COLO668 (cell line): ENCODE results near the gene SRP9.
"Not testable (repeated sequence)": the region's sequence is repeated elsewhere in the genome, so short reads cannot be mapped to it uniquely, and the experiment has no call there.

Experiments used
- DNase-seq: peaks from one replicate; lab custom pipeline; 2025; ENCODE audit not compliant: unreplicated experiment; lab: John Stamatoyannopoulos, UW

SRP9 gene

GRCh38 chr1:225813214-225813964, 35.8 kb downstream of the SRP9 start:
- DNase-seq, result peak; percentile 80

DNA sequence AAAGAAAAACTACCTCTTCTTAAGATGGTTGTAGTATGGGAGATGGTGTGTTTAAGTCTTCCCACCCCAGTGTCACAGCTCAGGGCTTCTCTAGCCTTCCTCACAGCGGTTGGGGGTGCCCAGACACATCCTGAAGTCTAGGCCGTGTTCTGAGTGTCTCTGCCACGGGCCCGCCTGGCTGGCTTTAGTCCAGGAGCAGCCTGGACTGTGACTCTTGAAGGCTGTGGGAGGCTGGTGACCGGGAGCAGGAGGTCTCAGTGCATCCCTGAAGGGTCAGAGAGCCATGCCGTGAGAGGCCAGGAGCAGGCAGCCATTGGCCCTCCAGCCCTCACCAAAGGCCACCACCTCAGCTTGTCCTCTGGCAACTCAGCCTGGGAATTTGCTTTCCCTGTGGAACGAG, 36.8 kb downstream of the SRP9 start:
- DNase-seq, result no peak

DNA sequence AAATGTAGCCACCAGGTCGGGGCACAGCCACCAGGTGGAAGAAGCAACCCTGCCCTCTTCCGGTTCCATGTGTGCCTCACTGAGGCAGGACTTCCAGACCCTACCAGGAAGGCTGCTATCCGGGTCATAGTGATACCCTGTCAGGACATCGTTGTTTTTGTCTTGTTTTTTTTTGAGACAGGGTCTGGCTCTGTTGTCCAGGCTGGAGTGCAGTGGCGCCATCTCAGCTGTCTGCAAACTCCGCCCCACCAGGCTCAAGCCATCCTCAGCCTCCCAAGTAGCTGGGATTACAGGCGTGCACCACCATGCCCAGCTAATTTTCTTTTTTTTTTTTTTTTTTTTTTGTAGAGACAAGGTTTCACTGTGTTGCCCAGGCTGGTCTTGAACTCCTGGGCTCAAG, 37.5 kb downstream of the SRP9 start:
- not testable (repeated sequence) for DNase-seq

DNA sequence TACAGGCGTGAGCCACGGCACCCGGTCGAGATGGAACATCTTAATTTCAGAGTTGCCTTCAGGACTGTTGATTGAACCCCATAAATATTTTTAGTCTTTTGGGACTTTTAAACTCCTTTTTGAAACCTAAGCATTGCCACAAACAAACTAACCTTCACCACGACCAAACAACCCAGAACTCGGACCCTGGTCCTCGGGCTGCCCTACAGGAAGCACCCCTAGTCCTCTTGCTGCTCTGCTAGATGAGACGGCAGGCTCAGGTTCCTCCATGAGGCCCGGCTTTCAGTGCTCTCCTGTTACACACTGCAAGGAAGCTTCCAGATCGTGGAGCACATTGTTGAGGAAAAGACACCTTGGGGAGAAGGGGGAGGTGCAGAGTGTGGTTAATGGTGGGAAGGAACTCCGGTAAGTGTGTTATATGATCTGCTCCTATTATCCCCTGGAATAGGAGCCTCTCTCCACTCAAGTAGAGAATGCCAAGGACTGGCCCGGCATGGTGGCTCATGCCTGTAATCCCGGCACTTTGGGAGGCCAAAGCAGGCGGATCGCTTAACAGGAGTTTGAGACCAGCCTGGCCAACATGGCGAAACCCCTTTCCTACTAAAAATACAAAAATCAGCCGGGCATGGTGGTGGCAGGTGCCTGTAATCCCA, 38.0 kb downstream of the SRP9 start:
- DNase-seq, result no peak

DNA sequence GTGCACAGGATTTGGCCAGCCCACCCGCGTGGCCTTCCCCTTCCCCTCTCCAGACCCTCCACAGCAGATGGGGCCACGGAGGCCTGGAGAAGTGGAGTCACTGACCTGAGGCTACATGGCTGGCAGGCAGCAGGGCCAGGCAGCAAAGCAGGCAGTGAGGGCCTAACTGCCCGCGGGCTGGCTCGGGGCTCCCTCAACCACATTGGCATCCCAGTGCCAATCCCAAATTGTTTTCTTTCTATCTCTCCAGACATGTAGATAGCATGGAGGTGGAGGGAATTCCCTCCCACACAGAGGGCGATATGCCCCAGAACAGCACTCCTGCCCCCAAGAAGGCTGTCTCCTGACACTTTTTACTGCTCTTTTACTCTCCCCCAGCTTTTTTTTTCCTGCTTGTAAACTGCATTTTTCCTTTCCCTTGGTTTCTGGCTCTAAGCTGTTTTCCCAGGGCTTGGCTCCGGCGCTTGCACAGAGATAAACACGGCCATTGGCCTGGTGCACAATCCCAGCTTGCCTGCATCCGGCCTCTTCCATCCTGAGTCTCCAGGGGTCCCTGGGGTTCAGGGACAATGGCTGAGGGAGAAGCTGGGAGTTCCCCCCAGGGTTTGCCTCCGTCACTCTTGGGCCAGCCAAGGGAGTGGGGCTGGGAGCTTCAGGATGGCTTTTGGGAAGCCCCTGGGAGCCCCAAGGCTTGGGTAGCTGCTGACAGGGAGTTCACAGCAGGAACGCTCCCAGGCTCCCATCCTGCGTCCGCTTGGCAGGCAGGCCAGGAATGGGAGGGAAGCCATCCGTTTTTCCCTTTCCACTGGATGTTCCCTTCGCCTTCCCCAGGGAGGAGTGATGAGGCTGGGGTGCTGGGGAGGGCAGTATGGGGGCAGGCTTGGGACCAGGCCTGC, 39.3 kb downstream of the SRP9 start:
- no peak for DNase-seq

- DNase-seq, result peak; percentile 43
Observed at GRCh38 chr1:225817611-225818061, 40.0 kb downstream of the SRP9 start.

GRCh38 chr1:225818229-225818628, 40.6 kb downstream of the SRP9 start:
- no peak for DNase-seq

GRCh38 chr1:225819346-225820192, 41.9 kb downstream of the SRP9 start:
- no peak for DNase-seq

- no peak for DNase-seq
Observed at GRCh38 chr1:225820522-225821120, 43.0 kb downstream of the SRP9 start.

DNA sequence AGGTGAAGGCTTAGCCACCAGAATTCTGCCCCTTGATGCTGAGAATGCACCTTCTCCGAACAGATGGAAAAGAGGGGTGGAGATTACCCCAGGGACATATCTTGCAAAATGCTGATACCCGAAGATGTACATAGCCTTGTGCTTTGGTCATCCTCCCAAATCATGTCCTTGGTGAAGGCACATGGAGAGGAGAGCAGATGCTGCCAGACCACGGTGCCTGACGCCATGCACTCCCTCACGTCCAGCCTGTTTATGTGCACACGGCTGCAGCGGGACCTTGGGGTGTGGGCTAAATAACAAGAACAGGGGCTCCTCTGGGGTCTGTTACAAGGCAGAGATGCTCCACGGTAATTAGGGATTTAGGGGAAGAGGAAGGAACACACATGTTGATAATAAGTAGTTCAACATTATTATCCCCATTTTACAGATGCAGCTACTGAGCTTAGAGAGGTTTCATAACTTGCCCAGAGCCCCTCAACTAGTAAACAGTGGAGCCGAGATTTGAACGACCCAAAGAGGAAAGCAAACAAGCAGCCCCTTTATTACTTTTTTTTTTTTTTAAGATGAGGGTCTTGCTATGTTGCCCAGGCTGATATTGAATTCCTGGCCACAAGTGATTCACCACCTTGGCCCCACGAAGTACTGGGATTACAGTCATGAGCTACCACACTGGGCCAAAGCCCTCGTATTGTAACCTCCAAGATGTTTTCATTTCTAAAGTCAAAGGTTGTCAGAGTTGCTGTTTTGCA, 45.2 kb downstream of the SRP9 start:
- DNase-seq, result no peak

GRCh38 chr1:225823811-225824261, 46.2 kb downstream of the SRP9 start:
- DNase-seq, result no peak

DNA sequence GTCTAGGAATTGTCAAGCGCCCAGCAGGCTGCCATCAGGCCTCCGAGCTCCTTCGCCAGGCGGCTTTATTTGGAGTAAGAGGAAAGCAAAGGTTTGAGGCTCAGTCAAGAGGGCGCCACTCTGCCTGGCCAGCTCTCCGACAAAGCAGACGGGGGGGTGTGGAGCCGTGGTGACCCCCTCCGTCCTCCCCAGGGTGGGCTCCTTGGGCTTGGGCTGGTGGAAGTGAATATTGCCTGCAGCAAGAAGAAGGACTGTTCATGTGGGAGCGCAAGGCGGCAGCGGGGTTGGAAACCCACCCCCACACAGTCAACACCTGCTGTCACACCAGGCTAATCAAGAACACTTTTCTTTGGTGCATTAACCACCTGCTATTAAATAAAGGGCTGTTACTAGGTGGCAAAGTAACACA, 46.9 kb downstream of the SRP9 start:
- peak; percentile 76 for DNase-seq

- DNase-seq, result peak; percentile 84
Observed at GRCh38 chr1:225825078-225825477, 47.5 kb downstream of the SRP9 start.

GRCh38 chr1:225825607-225826007, 48.0 kb downstream of the SRP9 start:
- peak; percentile 78 for DNase-seq

DNA sequence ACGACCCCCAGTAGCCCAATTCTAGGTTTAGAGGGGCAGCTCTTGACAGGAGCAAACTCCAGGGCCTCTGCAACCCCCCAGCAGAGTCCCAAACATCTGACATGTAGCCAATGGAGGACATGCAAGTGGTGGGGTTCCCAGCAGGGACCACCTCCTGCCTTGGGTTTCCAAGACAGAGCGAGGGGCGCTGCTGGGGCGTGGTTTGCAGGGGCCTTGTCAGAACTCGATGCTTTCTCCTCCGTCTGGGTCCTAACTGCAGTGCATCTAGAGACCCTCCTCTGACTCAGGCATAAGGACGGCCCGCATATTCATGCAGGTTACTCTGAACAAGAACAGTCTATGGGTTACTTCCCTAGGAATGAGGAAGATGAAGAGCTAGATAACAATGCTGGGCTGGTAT, 49.5 kb downstream of the SRP9 start:
- no peak for DNase-seq

DNA sequence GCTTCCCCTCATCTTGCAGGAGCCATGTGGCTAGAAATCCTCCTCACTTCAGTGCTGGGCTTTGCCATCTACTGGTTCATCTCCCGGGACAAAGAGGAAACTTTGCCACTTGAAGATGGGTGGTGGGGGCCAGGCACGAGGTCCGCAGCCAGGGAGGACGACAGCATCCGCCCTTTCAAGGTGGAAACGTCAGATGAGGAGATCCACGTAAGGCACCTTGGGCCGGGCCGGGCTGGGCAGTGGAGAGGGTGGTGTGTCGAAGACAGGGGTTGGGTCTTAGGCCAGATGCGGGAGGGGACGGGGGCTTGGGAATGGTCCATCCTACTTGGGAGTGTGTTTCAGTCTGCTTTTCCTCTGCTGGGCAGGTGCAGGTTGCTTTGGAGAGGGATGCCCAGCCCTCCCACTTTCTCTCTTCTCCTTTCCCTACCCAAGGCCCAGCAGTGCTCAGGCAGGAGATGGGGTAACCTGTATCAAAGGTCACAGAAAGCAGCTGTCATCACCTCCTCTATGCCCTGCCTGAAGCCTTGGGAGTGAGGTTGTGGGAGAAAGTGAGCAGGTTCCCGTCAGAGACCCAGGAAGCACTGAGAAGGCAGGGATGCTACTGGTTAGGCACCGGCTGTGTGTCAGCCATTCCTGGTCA, 51.2 kb downstream of the SRP9 start:
- DNase-seq, result no peak

DNA sequence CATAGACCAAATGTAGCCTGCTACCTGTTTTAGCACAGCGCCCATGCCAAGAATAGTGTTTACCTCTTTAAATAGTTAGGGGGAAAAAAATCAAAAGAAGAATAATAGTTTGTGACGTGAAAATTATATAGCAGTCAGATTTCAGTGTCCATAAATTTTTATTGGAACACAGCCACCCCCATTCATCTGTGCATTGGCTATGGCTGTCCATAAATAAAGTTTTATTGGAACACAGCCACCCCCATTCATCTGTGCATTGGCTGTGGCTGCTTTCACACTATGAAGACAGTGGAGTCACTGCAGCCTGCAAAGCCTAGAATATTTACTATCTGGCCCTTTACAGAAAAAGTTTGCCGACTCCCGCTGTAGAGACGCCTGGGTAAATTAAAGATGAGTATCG, 53.2 kb downstream of the SRP9 start:
- DNase-seq, result no peak

- DNase-seq, result no peak
Observed at GRCh38 chr1:225834417-225835329, 57.0 kb downstream of the SRP9 start.
